H9 (cell line): ENCODE data around the gene MTFP1. TPM values are rescaled to one million over a fixed set of nuclear protein-coding genes. Genes with fewer than 3 reads are reported as not detected.

ENCODE experiments used
- DNase-seq: peaks from one replicate; pipeline ENCODE4 v3.0.0-alpha.2; 2017
- H2AFZ ChIP-seq: one replicate; pipeline ENCODE4 v1.6.1; 2013; ENCODE audit warnings: mild to moderate bottlenecking, low read length, control low read depth, moderate library complexity
- H2AK5ac ChIP-seq: 2 replicates; pipeline ENCODE4 v1.6.1; 2013; ENCODE audit warnings: low read length, control low read depth, mixed read lengths; ENCODE audit not compliant: insufficient read length
- H2BK120ac ChIP-seq: one replicate; pipeline ENCODE4 v1.6.1; 2013; ENCODE audit warnings: low read depth, mild to moderate bottlenecking, low read length, control low read depth, inconsistent platforms; ENCODE audit not compliant: poor library complexity, severe bottlenecking
- H2BK12ac ChIP-seq: 2 replicates; pipeline ENCODE4 v1.6.1; 2013; ENCODE audit warnings: low read length, control low read depth, mixed read lengths, low read depth; ENCODE audit not compliant: insufficient read length
- H2BK15ac ChIP-seq: 2 replicates; pipeline ENCODE4 v1.6.1; 2013; ENCODE audit warnings: low read depth, low read length, control low read depth
- H2BK20ac ChIP-seq: one replicate; pipeline ENCODE4 v1.6.1; 2013; ENCODE audit warnings: low read depth, mild to moderate bottlenecking, low read length, control low read depth, inconsistent platforms; ENCODE audit not compliant: poor library complexity, severe bottlenecking
- H2BK5ac ChIP-seq: 2 replicates; pipeline ENCODE4 v1.6.1; 2013; ENCODE audit warnings: low read length, control low read depth, mixed read lengths; ENCODE audit not compliant: insufficient read length
- H3K14ac ChIP-seq: 2 replicates; pipeline ENCODE4 v1.6.1; 2013; ENCODE audit warnings: low read length, control low read depth; ENCODE audit not compliant: insufficient read depth
- H3K18ac ChIP-seq: 2 replicates; pipeline ENCODE4 v1.6.1; 2013; ENCODE audit warnings: low read depth, mild to moderate bottlenecking, mixed read lengths, low read length, control low read depth; ENCODE audit not compliant: insufficient read length
- H3K23ac ChIP-seq: 2 replicates; pipeline ENCODE4 v1.6.1; 2013; ENCODE audit warnings: low read length, control low read depth, mixed read lengths, low read depth; ENCODE audit not compliant: insufficient read length
- H3K23me2 ChIP-seq: 2 replicates; pipeline ENCODE4 v1.6.1; 2013; ENCODE audit warnings: low read depth, mild to moderate bottlenecking, mixed read lengths, low read length, control low read depth; ENCODE audit not compliant: insufficient read length, poor library complexity, severe bottlenecking
- H3K27ac ChIP-seq: 2 replicates; pipeline ENCODE4 v1.5.1; 2013; ENCODE audit warnings: low read length, control low read depth, mixed read lengths, low read depth; ENCODE audit not compliant: insufficient read length
- H3K27me3 ChIP-seq: 2 replicates; pipeline ENCODE4 v1.6.1; 2013; ENCODE audit warnings: low read length, control low read depth, inconsistent platforms; ENCODE audit not compliant: insufficient read depth
- H3K4ac ChIP-seq: 2 replicates; pipeline ENCODE4 v1.6.1; 2013; ENCODE audit warnings: low read depth, mild to moderate bottlenecking, control low read depth, inconsistent platforms, low read length, moderate library complexity
- H3K4me1 ChIP-seq: 2 replicates; pipeline ENCODE4 v1.6.1; 2013; ENCODE audit warnings: low read length, control low read depth, inconsistent platforms; ENCODE audit not compliant: insufficient read depth
- H3K4me2 ChIP-seq: 2 replicates; pipeline ENCODE4 v1.6.1; 2013; ENCODE audit warnings: low read length, control low read depth, mixed read lengths; ENCODE audit not compliant: insufficient read length, insufficient read depth
- H3K56ac ChIP-seq: 2 replicates; pipeline ENCODE4 v1.6.1; 2013; ENCODE audit warnings: low read depth, mild to moderate bottlenecking, mixed read lengths, low read length, control low read depth; ENCODE audit not compliant: insufficient read length
- H3K79me1 ChIP-seq: 2 replicates; pipeline ENCODE4 v1.6.1; 2013; ENCODE audit warnings: low read depth, mild to moderate bottlenecking, moderate library complexity, low read length, control low read depth, inconsistent platforms; ENCODE audit not compliant: insufficient read depth, poor library complexity, severe bottlenecking
- H3K79me2 ChIP-seq: 2 replicates; pipeline ENCODE4 v1.6.1; 2013; ENCODE audit warnings: low read length, control low read depth, inconsistent platforms; ENCODE audit not compliant: insufficient read depth
- H3K9ac ChIP-seq: 2 replicates; pipeline ENCODE4 v1.6.1; 2013; ENCODE audit warnings: low read length, control low read depth, mixed read lengths; ENCODE audit not compliant: insufficient read length; ENCODE audit errors: extremely low read depth
- H3K9me3 ChIP-seq: one replicate; pipeline ENCODE4 v1.6.1; 2013; ENCODE audit warnings: low read depth, low read length, inconsistent platforms; ENCODE audit not compliant: control insufficient read depth
- H3T11ph ChIP-seq: one replicate; pipeline ENCODE4 v1.6.1; 2013; ENCODE audit warnings: mild to moderate bottlenecking, low read length, control low read depth, inconsistent platforms
- H4K20me1 ChIP-seq: one replicate; pipeline ENCODE4 v1.6.1; 2013; ENCODE audit not compliant: control insufficient read depth, insufficient read length, insufficient read depth
- H4K5ac ChIP-seq: 2 replicates; pipeline ENCODE4 v1.6.1; 2013; ENCODE audit warnings: low read depth, mild to moderate bottlenecking, mixed read lengths, low read length, control low read depth; ENCODE audit not compliant: insufficient read length
- H4K8ac ChIP-seq: replicated peaks from 2 replicates; pipeline ENCODE4 v1.6.1; 2013; ENCODE audit warnings: low read length, control low read depth, mixed read lengths, low read depth; ENCODE audit not compliant: insufficient read length
- H4K91ac ChIP-seq: 2 replicates; pipeline ENCODE4 v1.6.1; 2013; ENCODE audit warnings: low read depth, mild to moderate bottlenecking, moderate library complexity, mixed read lengths, low read length, control low read depth; ENCODE audit not compliant: insufficient read length
- H3K27ac Mint-ChIP-seq, 3 experiments: 2 replicates in 2 of 3; 3 replicates in 1 of 3; pipeline ENCODE4 v1.8.0; 2020 to 2021; ENCODE audit warnings: mixed read lengths in 3 of 3, mild to moderate bottlenecking in 1 of 3, moderate library complexity in 1 of 3
- H3K27me3 Mint-ChIP-seq: 2 replicates; pipeline ENCODE4 v1.8.0; 2021; ENCODE audit warnings: low read depth, mild to moderate bottlenecking, moderate library complexity, mixed read lengths
- H3K36me3 Mint-ChIP-seq, 3 experiments: 2 replicates in 2 of 3; 3 replicates in 1 of 3; pipeline ENCODE4 v1.8.0; 2020 to 2021; ENCODE audit warnings: low read depth in 3 of 3, mixed read lengths in 3 of 3; ENCODE audit not compliant: insufficient read depth in 1 of 3
- H3K4me1 Mint-ChIP-seq, 2 experiments: 2 replicates each; pipeline ENCODE4 v1.8.0; 2020; ENCODE audit warnings: mixed read lengths in 2 of 2
- H3K4me3 Mint-ChIP-seq, 2 experiments: 2 replicates in 1 of 2; 3 replicates in 1 of 2; pipeline ENCODE4 v1.8.0; 2020 to 2021; ENCODE audit warnings: mild to moderate bottlenecking in 2 of 2, mixed read lengths in 2 of 2, moderate library complexity in 1 of 2
- H3K9me3 Mint-ChIP-seq, 2 experiments: 2 replicates in 1 of 2; 3 replicates in 1 of 2; pipeline ENCODE4 v1.8.0; 2020; ENCODE audit warnings: mild to moderate bottlenecking in 2 of 2, mixed read lengths in 2 of 2, moderate library complexity in 1 of 2
- CTCF ChIP-seq: fragments of 200-600 bp; sonication (generic); conservative IDR thresholded peaks from 3 replicates; pipeline ENCODE4 v1.8.0; 2021; ENCODE audit warnings: antibody characterized with exemption, mild to moderate bottlenecking
- WGBS: extraction: QIAGEN DNeasy Blood & Tissue Kit; methylation state at CpG from one replicate; pipeline ENCODE4 v1.1.7; 2013; ENCODE audit warnings: missing lambda C conversion rate, low lambda C conversion rate, mixed read lengths; ENCODE audit not compliant: insufficient read length; ENCODE audit errors: extremely low coverage; 5-methylcytosine and 5-hydroxymethylcytosine counted together
- total RNA-seq: library from RNA; stranded (reverse); gene quantifications from 2 replicates; pipeline ENCODE4 v1.2.1, GENCODE V29; 2021

The MTFP1 gene
- total RNA-seq, 1 experiment from 2014 or later: 46.8 TPM

DNA sequence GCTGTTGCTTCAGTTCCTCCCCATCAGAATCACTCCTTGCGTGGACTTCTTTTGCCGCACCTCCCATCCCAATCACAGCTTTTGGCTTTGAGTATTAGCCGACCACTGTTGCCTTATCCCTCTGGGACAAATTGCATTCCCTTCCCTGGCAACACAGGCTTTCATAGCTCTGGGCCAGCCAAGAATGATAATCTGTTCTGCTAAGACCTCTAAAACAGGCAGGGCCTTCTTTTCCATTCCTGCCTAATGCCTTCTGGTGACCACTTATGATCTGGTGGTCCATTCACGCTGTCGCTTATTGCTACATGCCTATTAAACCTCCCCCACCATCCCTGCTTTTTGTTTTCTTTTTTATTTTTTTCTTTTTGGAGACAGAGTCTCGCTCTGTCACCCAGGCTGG, 19.2 kb upstream of the MTFP1 start:
- no peak overlapping the region for H3K9ac ChIP-seq
- Mint-ChIP-seq H3K36me3 (peaks cover 6 to 50% (median 16%) of the 10 kb centered on the region in 3 experiments; a peak in 6 of 7 replicates), H3K4me3 (no peak overlapping the region), H3K4me1 (peaks cover 10 to 12% of the 10 kb centered on the region in 2 experiments), H3K9me3 (no peaks in the 10 kb centered on the region; a peak in 1 of 5 replicates), H3K27ac (no peak overlapping the region), H3K27me3 (no peaks in the 10 kb centered on the region)
- no peak overlapping the region for H2BK5ac ChIP-seq
- no peak overlapping the region for H2BK120ac ChIP-seq
- H3K4me2 ChIP-seq: no peak overlapping the region
- H4K91ac ChIP-seq: no peak overlapping the region
- no peak overlapping the region for H2AK5ac ChIP-seq
- H4K8ac ChIP-seq: no peak overlapping the region
- H2BK20ac ChIP-seq: no peak overlapping the region
- no peak overlapping the region for H2AFZ ChIP-seq
- no peak overlapping the region for H3K27ac ChIP-seq
- TF ChIP-seq CTCF: no peak
- H3K56ac ChIP-seq: no peak overlapping the region
- no peak overlapping the region for H3K23ac ChIP-seq
- no CpG with 5 or more reads among the region's 6 CpGs for WGBS
- H3T11ph ChIP-seq: no peak overlapping the region
- no peaks in the 10 kb centered on the region for H3K27me3 ChIP-seq
- no peak overlapping the region for H3K14ac ChIP-seq
- H2BK12ac ChIP-seq: no peak overlapping the region
- no peak overlapping the region for H3K18ac ChIP-seq
- no peaks in the 10 kb centered on the region for H3K23me2 ChIP-seq
- no peak overlapping the region for H3K4ac ChIP-seq
- no peaks in the 10 kb centered on the region for H3K79me2 ChIP-seq
- H3K4me1 ChIP-seq: no peaks in the 10 kb centered on the region; the same call in 1 of the 2 replicates
- no peak for DNase-seq
- no peak overlapping the region for H4K5ac ChIP-seq
- no peaks in the 10 kb centered on the region for H4K20me1 ChIP-seq
- no peak overlapping the region for H2BK15ac ChIP-seq
- H3K9me3 ChIP-seq: no peaks in the 10 kb centered on the region
- H3K79me1 ChIP-seq: no peaks in the 10 kb centered on the region
